ENCODE results near the gene PIK3CB. TPM values are rescaled to one million over a fixed set of nuclear protein-coding genes. Genes with fewer than 3 reads are reported as not detected.

Gene PIK3CB
- total RNA-seq, 1 experiment from 2014 or later = 16.4 TPM

- BruUV-seq (replicated peaks) = no TSS peak
- Histone ChIP-seq H3K4me1 (ENCODE audit: insufficient read depth, low read length, poor library complexity, severe bottlenecking) (peaks cover 8% of the 10 kb centered on the region), H3K27ac (ENCODE audit: low read depth, low read length, poor library complexity, severe bottlenecking) (no peak overlapping the region), H3K9me3 (ENCODE audit: low read depth, low read length, poor library complexity, severe bottlenecking) (no peaks in the 10 kb centered on the region), H3K27me3 (replicated peaks; ENCODE audit: insufficient read depth, low read depth, low read length, poor library complexity) (no peaks in the 10 kb centered on the region), H3K4me3 (ENCODE audit: low read depth, low read length, poor library complexity, severe bottlenecking) (no peak overlapping the region), H3K36me3 (ENCODE audit: insufficient read depth, low read length, poor library complexity, severe bottlenecking) (no peaks in the 10 kb centered on the region)
- TF ChIP-seq, protein P1, sequence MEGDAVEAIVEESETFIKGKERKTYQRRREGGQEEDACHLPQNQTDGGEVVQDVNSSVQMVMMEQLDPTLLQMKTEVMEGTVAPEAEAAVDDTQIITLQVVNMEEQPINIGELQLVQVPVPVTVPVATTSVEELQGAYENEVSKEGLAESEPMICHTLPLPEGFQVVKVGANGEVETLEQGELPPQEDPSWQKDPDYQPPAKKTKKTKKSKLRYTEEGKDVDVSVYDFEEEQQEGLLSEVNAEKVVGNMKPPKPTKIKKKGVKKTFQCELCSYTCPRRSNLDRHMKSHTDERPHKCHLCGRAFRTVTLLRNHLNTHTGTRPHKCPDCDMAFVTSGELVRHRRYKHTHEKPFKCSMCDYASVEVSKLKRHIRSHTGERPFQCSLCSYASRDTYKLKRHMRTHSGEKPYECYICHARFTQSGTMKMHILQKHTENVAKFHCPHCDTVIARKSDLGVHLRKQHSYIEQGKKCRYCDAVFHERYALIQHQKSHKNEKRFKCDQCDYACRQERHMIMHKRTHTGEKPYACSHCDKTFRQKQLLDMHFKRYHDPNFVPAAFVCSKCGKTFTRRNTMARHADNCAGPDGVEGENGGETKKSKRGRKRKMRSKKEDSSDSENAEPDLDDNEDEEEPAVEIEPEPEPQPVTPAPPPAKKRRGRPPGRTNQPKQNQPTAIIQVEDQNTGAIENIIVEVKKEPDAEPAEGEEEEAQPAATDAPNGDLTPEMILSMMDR (conservative IDR thresholded peaks at IDR 0.05; ENCODE audit: low read depth, low read length) = no peak
- TF ChIP-seq EZH2 (IDR thresholded peaks at IDR 0.05; ENCODE audit: borderline replicate concordance, low read depth, low read length, poor library complexity, severe bottlenecking) = no peak
- intact Hi-C loops (cut with micrococcal nuclease; ENCODE audit: unreplicated experiment) = no loop called here
- ChIA-PET POLR2A (ENCODE audit: low non-redundant PET) (no interaction called here), CTCF (no interaction called here)
- DNase-seq (ENCODE audit: low spot score) = no peak
These were observed 86.5 kb downstream of the PIK3CB start for GRCh38 chr3:138748190-138748589.

GRCh38 chr3:138747225-138747624, 87.5 kb downstream of the PIK3CB start:
- H3K4me3 ChIP-seq (ENCODE audit: low read depth, low read length, poor library complexity, severe bottlenecking) = no peak overlapping the region
- no peak overlapping the region for H3K27ac ChIP-seq (ENCODE audit: low read depth, low read length, poor library complexity, severe bottlenecking)
- H3K27me3 ChIP-seq (replicated peaks; ENCODE audit: insufficient read depth, low read depth, low read length, poor library complexity) = no peaks in the 10 kb centered on the region
- TF ChIP-seq EZH2 (IDR thresholded peaks at IDR 0.05; ENCODE audit: borderline replicate concordance, low read depth, low read length, poor library complexity, severe bottlenecking) = no peak
- TF ChIP-seq, protein P1 (conservative IDR thresholded peaks at IDR 0.05; ENCODE audit: low read depth, low read length) = no peak
- intact Hi-C loops (cut with micrococcal nuclease; ENCODE audit: unreplicated experiment) = no loop called here
- H3K4me1 ChIP-seq (ENCODE audit: insufficient read depth, low read length, poor library complexity, severe bottlenecking) = peaks cover 8% of the 10 kb centered on the region
- no peaks in the 10 kb centered on the region for H3K36me3 ChIP-seq (ENCODE audit: insufficient read depth, low read length, poor library complexity, severe bottlenecking)
- CTCF ChIA-PET = no interaction called here
- DNase-seq (ENCODE audit: low spot score) = no peak
- POLR2A ChIA-PET (ENCODE audit: low non-redundant PET) = no interaction called here
- H3K9me3 ChIP-seq (ENCODE audit: low read depth, low read length, poor library complexity, severe bottlenecking) = no peaks in the 10 kb centered on the region
- BruUV-seq (replicated peaks) = no TSS peak

DNA sequence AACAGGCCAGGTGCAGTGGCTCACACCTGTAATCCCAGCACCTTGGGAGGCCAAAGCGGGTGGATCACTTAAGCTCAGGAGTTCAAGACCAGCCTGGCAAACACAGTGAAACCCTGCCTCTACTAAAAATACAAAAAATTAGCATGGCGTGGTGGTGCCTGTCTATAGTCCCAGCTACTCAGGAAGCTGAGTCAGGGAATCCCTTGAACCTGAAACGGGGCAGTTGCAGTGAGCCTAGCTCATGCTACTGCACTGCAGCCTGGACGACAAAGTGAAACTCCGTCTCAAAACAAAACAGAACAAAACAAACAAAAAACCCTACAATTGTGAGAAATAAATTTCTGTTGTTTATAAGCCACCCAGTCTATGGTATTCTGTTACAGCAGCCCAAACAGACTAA, 94.7 kb downstream of the PIK3CB start:
- TF ChIP-seq, protein P1 (conservative IDR thresholded peaks at IDR 0.05; ENCODE audit: low read depth, low read length) = no peak
- no peak for TF ChIP-seq EZH2 (IDR thresholded peaks at IDR 0.05; ENCODE audit: borderline replicate concordance, low read depth, low read length, poor library complexity, severe bottlenecking)
- Histone ChIP-seq H3K36me3 (ENCODE audit: insufficient read depth, low read length, poor library complexity, severe bottlenecking) (no peaks in the 10 kb centered on the region), H3K4me3 (ENCODE audit: low read depth, low read length, poor library complexity, severe bottlenecking) (no peak overlapping the region), H3K9me3 (ENCODE audit: low read depth, low read length, poor library complexity, severe bottlenecking) (no peaks in the 10 kb centered on the region), H3K27me3 (replicated peaks; ENCODE audit: insufficient read depth, low read depth, low read length, poor library complexity) (no peaks in the 10 kb centered on the region), H3K27ac (ENCODE audit: low read depth, low read length, poor library complexity, severe bottlenecking) (no peak overlapping the region), H3K4me1 (ENCODE audit: insufficient read depth, low read length, poor library complexity, severe bottlenecking) (no peaks in the 10 kb centered on the region)
- POLR2A ChIA-PET (ENCODE audit: low non-redundant PET) = no interaction called here
- intact Hi-C loops (cut with micrococcal nuclease; ENCODE audit: unreplicated experiment) = no loop called here
- no peak for DNase-seq (ENCODE audit: low spot score)
- BruUV-seq (replicated peaks) = no TSS peak
- CTCF ChIA-PET = interaction anchor here (0.6 kb wide), 1 partner anchor 271 kb away, joined by 5 read pairs; no protein-coding TSS in a partner anchor

Data from A673 (cell line).